NCI-H748 (cell line): ENCODE results near the gene ALDH3A2.

Experiments used
- DNase-seq: peaks from one replicate; lab custom pipeline; 2025; ENCODE audit not compliant: unreplicated experiment; lab: John Stamatoyannopoulos, UW

The ALDH3A2 gene

DNA sequence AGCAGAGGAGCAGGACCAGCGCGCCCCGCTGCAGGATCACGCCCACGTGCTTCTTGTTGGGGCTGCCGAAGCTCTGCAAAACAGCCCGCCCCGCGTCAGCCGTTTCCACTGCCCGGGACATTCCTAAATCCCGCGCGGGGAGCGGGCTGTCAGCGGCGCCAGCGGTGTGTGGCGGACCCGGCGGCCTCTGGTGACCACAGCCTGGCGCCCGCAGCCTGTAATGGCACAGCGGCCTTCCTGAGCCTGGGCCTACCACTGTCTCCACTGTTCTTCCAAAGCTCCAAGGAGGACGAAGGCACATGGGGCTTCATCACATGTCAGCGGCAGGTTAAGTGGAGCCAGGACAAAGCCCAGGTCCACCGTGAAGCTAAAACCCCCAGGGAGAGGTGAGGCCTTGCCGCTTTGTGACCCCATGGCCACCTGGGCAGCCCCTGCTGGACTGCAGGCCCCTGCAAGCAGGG lies 65.4 kb downstream of the ALDH3A2 start:
- no peak for DNase-seq

DNA sequence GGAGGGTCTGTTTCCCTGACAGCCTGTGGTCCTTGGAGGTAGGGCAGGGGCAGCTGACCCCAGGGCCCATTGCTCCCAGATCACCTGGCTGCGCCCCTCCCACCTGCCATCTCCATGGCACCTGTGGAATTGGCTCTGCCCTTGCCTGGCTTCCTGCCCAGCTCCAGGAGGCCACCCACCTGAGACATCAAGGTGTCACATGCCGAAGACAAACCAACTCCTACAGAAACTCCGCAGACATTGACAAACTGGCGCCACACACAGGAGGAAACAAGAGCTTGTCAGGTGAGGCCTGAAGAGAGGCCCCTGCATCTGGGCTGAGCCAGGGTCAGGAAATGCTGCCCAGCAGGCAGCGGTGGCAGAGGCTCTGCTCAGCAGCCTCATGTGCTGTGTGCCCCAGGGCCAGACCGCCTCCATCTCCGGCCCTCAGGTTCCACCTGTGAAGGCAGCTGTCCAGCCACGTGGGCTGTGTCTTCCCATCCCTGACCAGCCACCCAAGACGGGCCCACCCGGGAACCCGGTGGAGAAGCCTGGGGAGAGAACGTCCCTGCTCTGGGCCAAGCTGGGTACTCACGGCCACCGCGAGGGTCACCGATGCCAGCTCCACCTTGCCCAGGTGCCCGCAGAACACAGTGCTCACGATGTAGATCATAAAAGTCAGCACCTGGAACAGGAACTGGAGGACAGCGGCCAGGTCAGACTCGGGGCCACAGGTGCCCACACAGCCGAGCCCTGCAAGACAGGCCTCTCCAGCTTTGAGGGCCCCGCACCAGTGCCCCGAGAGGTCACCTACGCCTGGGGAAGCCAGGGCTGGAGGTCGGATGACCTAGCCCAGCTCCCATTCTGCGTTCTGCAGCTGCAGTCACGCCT lies 66.2 kb downstream of the ALDH3A2 start:
- peak; percentile 33 for DNase-seq

DNA sequence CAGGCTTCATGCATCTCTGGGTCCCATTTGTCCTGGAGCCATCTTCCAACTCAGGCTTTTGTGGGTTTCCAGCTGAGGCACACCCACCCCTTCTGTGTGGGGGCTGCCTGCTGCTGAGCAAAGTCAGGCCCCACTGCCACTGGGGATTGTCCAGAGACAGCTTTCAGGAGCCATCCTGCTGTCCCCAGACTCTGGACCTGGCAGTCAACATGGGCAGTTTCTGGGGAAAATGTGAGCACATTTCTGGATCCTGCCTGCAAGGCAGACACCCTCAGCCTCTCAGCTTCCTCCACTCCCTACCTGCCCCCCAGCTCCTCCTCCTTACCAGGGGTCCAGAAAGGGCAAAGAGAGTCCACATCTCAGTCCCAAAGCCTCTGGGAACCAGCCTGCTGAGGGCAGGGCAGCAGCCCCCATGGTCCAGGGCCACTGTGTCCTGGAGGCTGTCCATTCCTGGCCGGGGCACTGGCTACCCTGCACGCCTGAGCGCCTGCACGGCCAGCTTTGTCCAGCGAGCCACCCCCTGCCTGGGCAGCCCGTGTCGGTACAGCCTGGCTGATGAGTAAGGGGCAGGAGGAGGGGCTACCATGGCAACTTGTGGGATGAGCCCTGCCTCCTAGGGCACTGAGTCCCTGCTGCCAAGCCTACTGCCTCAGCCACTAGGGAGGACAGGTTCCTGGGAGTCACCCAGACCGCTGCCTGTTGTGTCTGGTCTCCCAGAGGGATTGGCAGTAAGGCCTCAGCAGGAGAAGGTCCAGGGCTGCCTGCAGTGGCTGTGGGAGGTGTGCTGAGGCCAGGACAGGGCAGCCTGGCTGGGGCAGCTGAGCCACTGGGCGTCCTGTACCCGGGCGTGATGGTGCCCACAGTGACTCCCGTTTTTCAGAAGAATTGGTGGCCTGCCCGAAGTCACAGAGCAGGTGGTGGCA lies 67.8 kb downstream of the ALDH3A2 start, which contains the start of gene SLC47A2:
Gene SLC47A2 (minus strand): TSS at position 477 of the 923 bp plus-strand sequence. CDS start 29 bp downstream, at position 448.
- no peak for DNase-seq

DNA sequence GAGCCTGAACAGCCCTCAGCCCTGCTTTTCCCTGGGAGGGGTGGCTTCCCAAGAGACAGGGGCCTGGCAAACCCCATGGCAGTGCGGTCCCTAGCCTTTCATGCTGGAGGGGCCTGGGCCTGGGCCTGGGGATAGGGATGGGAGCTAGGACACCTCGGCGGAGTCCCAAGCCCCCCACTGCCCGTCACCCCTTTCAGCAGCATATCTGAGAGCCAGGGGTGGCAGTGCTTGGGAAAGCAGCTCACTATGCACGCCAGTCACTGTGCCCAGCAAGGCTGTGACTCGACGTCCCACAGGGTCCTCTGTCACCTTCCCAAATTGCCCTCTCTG lies 68.4 kb downstream of the ALDH3A2 start:
- no peak for DNase-seq

DNA sequence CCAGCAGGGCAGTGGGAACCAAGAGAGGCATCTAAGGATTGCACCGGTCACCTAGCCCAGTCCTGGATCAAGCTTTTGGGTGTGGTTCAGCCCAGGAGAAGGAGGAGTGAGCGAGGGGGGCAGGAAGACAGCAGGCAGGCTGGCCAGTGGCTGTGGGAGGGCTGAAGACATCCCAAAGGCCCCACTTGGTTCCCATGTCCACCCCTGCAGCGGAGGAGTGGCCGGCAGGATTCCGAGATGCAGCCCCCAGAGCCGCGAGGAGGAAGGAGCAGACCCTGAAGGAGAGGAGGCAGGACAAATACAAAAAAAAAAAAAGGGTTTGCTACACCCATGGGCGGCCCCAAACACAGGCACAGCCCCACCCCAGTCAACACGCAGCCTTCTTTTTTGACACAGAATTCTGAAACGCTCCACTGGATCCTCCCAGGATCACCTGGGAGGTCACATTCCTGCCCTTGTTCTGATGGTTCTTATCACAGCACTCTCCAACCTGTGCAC lies 68.9 kb downstream of the ALDH3A2 start:
- DNase-seq = no peak

DNA sequence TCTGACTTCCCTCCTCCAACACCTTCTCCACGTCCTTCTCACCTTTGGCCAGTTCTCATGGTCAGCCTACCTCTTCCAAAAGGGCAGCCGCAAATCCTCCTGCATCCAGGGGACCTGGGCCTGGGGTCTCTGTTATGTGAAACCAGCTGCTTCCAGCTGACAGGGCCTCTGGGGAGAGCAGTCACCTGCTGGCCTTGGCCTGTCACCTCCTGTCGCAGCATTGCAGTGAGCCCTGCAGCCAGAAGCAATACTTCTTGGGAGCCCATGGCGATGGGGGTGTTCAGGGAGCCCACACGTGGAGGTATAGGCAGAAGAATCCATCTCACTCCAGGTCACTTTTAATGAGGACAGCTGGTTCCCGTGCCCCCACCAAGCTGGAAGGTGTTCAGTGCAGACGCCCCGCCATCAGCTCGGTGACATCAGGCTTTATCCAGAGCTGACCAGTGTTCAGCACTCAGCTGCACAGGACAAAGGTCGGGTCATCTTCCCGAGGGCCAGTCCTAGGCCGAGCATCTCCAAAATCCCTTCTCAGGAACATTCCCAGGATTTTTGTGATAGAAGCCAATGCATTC lies 69.6 kb downstream of the ALDH3A2 start:
- DNase-seq = no peak

DNA sequence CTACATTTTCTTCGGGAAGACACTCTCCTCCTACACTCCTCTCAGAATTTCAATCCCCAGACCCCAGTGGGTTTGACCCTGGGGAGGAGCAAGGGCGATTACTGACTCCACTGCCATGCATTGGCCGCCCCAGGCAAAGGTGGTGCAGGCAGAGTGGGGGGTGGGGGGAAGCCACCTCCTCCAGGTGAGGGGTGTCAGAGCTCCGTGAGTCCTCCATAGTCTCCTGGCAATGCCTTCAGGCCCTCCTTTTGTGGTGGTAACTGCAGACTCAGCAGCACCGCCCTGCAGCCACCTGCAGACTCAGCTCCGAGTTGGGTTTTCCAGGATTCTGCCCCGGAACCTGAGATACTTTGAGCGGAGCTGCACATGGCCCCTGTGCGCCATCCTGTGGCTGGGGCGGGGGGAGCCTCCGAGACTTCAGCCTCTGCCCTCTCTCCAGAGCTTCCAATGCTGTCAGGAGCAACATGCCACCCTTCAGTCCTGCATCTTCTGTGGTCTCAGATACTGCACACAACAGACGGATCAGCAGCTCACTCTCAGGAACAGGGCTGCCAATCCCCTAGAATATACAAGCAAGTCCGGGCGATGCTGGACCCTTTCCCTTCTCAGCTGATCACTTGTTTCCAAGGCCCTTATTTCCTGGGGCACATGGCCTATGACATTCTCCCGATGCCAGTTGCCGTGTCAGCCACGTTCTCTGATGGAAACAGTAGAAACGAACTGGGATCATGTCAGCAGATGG lies 70.2 kb downstream of the ALDH3A2 start:
- DNase-seq = peak; percentile 31

DNA sequence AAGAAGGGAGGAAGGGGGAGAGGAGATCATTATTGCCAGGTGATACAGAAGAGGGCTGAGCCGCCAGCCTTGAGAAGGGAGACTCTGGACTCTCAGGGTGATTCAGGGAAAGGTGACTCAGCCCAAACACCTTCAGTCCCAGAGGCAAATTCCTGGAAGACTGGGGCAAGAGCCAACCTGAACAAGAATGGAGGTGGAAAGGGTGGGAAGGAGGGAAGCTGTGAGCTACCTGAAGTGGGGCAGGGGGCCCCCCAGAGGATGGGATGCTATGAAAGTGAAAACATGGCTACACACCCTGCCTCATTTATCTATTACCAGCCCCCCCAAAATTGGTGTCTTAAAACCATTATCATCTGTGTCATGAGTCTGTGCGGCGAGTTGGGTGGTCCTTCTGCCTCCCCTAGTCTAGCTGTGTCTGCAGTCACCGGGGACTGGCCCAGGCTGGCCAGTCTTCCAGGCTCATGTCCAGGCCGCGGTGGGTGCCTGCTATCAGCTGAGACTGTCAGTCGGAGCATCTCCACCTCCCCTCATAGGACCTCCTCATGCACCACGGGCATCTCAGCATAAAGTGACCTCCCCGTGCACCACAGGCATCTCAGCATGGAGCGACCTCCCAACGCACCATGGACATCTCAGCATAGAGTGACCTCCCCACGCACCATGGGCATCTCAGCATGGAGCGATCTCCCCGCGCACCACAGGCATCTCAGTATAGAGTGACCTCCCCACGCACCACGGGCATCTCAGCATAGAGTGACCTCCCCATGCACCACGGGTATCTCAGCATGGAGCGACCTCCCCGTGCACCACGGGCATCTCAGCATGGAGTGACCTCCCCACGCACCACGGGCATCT lies 71.0 kb downstream of the ALDH3A2 start:
- no peak for DNase-seq

DNA sequence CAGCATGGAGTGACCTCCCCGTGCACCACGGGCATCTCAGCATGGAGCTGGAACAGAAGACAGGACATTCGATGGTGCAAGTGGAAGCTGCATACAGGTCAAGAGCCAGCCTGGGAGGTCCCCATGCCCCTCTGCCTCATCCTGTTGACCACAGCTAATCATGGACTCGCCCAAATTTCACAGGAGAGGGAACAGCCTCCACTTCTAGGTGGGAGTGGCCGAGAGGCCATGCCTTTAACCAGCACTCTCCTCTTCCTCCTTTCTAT lies 71.6 kb downstream of the ALDH3A2 start:
- DNase-seq = no peak

DNA sequence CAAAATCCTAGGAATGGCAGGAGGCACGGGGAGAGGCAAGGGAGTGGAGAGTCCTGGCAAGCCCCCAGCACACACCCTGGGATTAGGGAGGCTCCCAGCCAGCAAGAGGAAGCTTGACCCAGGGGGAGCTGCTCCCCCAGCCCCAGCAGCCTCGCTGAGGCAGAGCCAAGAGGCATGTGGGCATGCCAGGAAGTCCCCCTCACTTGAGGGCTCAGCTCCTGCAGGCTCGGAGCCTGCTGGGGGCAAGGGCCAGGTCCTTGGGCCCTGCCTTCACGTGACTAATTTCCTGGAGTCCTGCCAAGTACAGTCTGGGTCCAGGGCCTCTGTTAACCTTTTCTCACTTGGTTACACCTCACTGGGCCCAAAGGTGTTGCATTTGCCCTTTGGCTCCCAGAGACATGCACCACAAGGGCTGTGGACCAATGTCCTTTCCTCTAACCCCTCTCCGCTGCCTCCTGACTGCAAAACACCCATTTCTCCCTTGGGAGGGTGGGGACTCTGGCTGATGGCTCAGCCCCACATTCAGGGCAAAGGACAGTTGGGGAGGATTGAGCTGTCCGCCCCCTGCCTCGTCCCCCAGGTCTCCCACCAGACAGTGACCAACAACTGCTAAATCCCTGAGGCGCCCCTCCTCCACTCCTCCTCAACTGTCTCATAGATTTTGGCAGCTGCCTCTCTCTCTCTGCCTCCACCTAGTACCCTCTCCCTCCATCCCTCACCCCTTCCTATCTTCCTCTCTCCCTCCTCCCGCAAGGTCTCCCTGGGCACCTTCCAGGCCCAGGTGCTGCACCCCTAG lies 72.3 kb downstream of the ALDH3A2 start:
- peak; percentile 18 for DNase-seq

DNA sequence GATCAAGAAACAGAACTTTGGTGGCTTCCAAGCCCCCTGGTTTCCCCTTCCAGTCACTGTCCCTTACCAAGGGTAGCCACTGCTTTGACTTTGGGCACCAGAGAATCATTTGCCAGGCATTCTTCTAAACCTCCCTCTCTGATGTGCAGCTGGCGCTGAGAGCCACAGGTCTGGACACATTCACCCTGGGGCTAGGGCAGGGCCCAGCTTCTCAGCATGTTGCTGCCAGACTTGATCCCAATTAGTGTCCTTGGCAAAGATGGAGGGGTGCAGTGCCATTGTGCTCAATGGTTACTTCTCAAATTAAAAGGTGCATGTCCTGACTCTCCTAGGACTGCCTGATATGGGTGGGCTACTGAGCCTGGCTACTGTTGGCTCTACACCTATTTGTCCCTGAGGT lies 75.4 kb downstream of the ALDH3A2 start:
- no peak for DNase-seq

DNA sequence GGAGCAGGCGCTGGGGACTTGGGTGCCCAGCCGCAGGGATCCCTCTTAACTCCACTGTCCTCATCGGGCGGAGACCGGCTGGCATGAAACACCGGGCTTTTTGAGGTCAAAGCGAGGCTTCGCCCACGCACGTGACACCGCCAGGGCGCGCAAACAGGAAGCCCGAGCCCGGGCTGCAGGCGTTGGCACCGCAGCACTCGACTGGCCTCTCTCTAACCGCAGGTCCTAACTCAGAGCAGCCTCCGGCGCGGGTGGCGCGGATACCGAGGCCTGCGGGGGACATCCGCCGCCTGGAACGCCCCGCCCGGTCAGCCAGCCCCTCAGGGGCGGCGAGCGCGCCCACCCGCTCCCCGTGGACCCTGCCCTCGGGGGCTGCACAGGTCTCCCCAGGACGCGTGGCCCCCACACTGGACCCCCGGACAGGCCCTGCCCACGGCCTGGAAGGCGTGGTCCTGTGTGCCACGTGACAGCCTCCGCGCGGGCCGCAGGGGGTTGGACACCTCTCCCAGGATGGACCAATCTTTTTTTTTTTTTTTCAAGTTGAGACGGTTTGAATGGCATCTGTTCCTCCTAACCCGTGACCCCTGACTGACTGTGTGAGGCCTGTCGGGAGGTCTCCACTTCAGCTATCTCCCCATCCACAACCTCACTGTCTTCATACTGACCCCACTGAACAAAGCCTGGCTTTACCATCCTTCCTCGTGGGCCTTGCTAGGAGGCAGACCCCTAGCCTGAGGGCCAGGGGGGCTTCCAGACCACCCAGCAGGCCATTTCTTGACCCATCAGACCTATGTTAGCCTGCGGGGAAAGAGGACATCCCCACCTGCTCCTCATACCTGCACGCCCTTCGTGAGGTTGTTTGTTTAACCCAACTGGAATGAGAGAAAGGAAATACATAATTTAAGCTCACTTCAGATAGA lies 76.2 kb downstream of the ALDH3A2 start:
- no peak for DNase-seq

DNA sequence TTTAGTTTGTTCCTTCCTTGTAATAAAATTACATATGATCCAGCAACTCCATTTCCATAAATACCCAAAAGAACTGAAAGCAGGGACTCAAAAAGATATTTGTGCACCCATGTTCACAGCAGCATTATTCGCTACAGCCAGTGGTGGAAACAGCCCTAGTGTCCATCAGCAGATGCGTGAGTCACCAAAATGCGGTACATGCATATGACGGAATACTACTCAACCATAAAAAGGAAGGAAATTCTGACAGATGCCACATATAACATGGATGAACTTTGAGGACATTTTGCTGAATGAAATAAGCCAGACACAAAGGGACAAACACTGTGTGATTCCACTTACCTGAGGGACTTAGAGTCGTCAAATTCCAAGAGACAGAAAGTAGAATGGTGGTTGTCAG lies 76.9 kb downstream of the ALDH3A2 start:
- no peak for DNase-seq

DNA sequence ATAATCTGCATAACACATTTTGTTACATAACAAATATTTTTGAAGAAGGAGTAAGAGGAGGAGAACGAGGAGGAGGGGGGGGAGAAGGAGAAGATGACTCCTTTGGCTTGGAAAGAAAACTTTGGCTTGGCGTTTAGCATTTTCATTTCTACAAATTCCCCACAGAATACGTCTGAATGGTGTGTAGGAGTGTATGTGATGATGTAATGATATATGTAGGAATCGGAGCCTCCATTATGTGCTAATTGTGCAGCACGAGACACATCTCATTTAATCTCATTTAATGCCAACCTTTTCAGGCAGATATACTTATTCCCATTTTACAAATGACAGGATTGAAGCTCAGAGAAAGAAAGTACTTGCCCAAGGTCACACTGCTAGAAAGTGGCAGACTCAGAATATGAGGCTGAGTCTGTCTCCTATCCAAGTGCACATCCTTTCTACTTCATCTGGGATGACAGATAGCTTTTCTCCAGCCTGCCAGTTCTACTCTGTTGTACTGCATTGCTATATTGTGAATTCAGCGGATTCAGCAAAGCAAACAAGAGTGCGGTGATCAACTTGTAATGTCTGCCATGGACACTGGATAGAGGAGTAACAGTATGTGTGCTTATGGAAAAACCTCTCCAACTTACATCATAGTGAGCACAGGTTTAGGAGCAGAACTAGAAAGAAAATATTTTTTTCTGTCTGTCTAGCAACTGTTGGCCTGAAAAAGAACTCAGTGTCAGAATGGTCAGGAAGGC lies 78.3 kb downstream of the ALDH3A2 start:
- peak; percentile 30 for DNase-seq
